ENCODE results near the gene GUSB.

DNA sequence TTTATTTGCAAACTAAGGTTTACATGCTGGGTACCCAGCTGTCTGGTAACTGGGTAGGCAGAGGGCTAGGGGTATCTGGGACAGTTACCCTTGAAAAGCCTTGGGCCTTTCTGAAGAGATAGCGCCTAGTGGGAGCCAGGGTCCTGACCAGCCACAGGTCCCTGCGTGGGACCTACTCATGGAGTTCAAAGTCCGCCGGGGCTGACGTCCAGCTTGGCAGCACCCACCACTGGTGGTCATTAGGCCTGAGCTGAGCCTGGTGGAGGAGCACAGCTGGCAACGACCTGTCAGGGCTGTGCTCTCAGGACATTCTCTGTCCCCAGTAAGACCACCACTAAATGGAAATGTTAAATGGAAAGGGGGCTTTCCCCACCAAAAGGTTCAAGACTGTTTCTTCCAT lies 20.0 kb downstream of the GUSB start:
- TF ChIP-seq POLR2A (IDR thresholded peaks at IDR 0.05), result no peak
- no peak for TF ChIP-seq EP300 (IDR thresholded peaks at IDR 0.05)

Measured in upper lobe of left lung (tissue), 4 donors.